PC-3 (cell line): Measurements from ENCODE around the gene CTNNA2. TPM values are rescaled to one million over a fixed set of nuclear protein-coding genes. Genes with fewer than 3 reads are reported as not detected.

Experiments
- ATAC-seq: fragments of 200-7000 bp; cut with Tn5 transposase; 2 replicates; pipeline ENCODE4 v1.9.1; 2020; ENCODE audit warnings: mild to moderate bottlenecking, moderate library complexity
- BruUV-seq: library from RNA; stranded (reverse); fragments of 400-500 nt; replicated peaks from 2 replicates; lab custom pipeline; 2021; lab: Mats Ljungman, UMichigan
- CTCF ChIA-PET: fragments of 300-600 bp; sonication (Branson Sonifier 250); formaldehyde crosslinking; loops from one replicate; lab custom pipeline; 2022; ENCODE audit warnings: antibody characterized with exemption; lab: Charles Lee
- POLR2A ChIA-PET: fragments of 300-600 bp; sonication (Branson Sonifier 250); formaldehyde crosslinking; loops from one replicate; lab custom pipeline; 2022; ENCODE audit warnings: antibody characterized with exemption; ENCODE audit not compliant: unreplicated experiment; lab: Charles Lee
- DNase-seq: peaks from one replicate; pipeline ENCODE4 v3.0.0-alpha.2; 2015
- H2AFZ ChIP-seq: fragments of 300-600 bp; sonication (generic); 2 replicates; pipeline ENCODE4 v1.6.0; 2016; ENCODE audit warnings: antibody characterized with exemption, low read length
- H3F3A ChIP-seq: fragments of 300-600 bp; sonication (generic); one replicate; pipeline ENCODE4 v1.6.0; 2017; ENCODE audit warnings: antibody characterized with exemption, low read length, control low read depth, mild to moderate bottlenecking; ENCODE audit not compliant: unreplicated experiment
- H3K27ac ChIP-seq: fragments of 300-600 bp; sonication (generic); 2 replicates; pipeline ENCODE4 v1.5.1; 2016; ENCODE audit warnings: mild to moderate bottlenecking, low read length
- H3K27me3 ChIP-seq: fragments of 300-600 bp; sonication (generic); 2 replicates; pipeline ENCODE4 v1.6.1; 2016; ENCODE audit warnings: low read length, mixed read lengths
- H3K36me3 ChIP-seq: fragments of 300-600 bp; sonication (generic); 2 replicates; pipeline ENCODE4 v1.6.1; 2016; ENCODE audit warnings: low read depth, mixed run types, low read length, mixed read lengths
- H3K4me1 ChIP-seq: fragments of 300-600 bp; sonication (generic); 2 replicates; pipeline ENCODE4 v1.5.1; 2016; ENCODE audit warnings: low read length; ENCODE audit not compliant: insufficient read depth
- H3K4me2 ChIP-seq: fragments of 300-600 bp; sonication (generic); 2 replicates; pipeline ENCODE4 v1.6.0; 2016; ENCODE audit warnings: low read length
- H3K4me3 ChIP-seq: fragments of 300-600 bp; sonication (generic); 2 replicates; pipeline ENCODE4 v1.5.1; 2016; ENCODE audit warnings: mild to moderate bottlenecking, low read length, mixed read lengths
- H3K79me2 ChIP-seq: fragments of 300-600 bp; sonication (generic); 2 replicates; pipeline ENCODE4 v1.6.1; 2017; ENCODE audit warnings: low read length, mixed read lengths
- H3K9ac ChIP-seq: fragments of 300-600 bp; sonication (generic); 2 replicates; pipeline ENCODE4 v1.6.0; 2016; ENCODE audit warnings: mild to moderate bottlenecking, low read length
- H3K9me2 ChIP-seq: fragments of 300-600 bp; sonication (generic); replicated peaks from 2 replicates; pipeline ENCODE4 v1.6.1; 2016; ENCODE audit warnings: mixed run types, low read length, mixed read lengths
- H3K9me3 ChIP-seq: fragments of 300-600 bp; sonication (generic); 2 replicates; pipeline ENCODE4 v1.6.1; 2016; ENCODE audit warnings: low read length, mixed read lengths
- H4K20me1 ChIP-seq: fragments of 300-600 bp; sonication (generic); 2 replicates; pipeline ENCODE4 v1.6.1; 2016; ENCODE audit warnings: low read length, mixed read lengths
- EZH2 ChIP-seq: fragments of 300-600 bp; sonication (generic); IDR thresholded peaks from one replicate; pipeline ENCODE4 v1.6.1; 2017; ENCODE audit warnings: antibody characterized with exemption, mild to moderate bottlenecking, low read length; ENCODE audit not compliant: unreplicated experiment
- EZH2phosphoT487 ChIP-seq: fragments of 300-600 bp; sonication (generic); IDR thresholded peaks from 2 replicates; pipeline ENCODE4 v1.6.1; 2018; ENCODE audit warnings: mild to moderate bottlenecking, antibody characterized with exemption, low read length, borderline replicate concordance
- intact Hi-C: fragments of 100-400 bp; cut with micrococcal nuclease; formaldehyde crosslinking; loops from 2 replicates; pipeline ENCODE4 v1.9.0; 2023
- total RNA-seq: library from RNA; depleted of rRNA; stranded (reverse); fragments of >200 nt; gene quantifications from 2 replicates; pipeline ENCODE4 v1.2.3, GENCODE V29; 2014
- TF ChIP-seq, protein P1 (sequence below): fragments of 300-600 bp; sonication (generic); conservative IDR thresholded peaks from 2 replicates; pipeline ENCODE4 v1.5.1; 2017; ENCODE audit warnings: antibody characterized with exemption, low read depth, mild to moderate bottlenecking, low read length

CTNNA2 gene
- total RNA-seq, 1 experiment from 2014 or later = not detected

GRCh38 chr2:80209458-80209857, 696.6 kb downstream of the CTNNA2 start:
- H2AFZ ChIP-seq = no peak overlapping the region

DNA sequence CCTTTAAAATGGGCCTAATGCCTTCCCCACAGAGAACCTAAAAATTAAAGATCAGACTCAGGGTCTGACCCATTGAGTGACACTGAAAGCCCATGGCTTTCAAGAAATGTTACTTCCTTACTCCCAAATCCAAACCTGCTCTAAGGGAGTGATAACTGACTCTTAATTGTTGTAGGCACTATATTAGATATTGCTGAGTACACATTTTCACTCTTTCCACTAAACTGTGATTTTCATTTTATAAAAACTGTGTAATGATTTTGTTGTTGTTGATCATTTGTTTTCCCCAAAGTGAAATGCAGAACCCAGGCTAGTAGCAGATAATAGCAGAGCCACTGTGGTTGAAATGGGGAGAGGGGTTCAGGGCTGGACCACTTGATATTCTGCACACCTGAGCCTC, 704.6 kb downstream of the CTNNA2 start:
- H3K9me3 ChIP-seq = 0 out of 2 replicates have a peak, but pooled peaks cover 4% of the 10 kb centered on the region
- no peak overlapping the region for H2AFZ ChIP-seq
- H3K36me3 ChIP-seq = no peaks in the 10 kb centered on the region
- no peak overlapping the region for H3K4me2 ChIP-seq
- POLR2A ChIA-PET = no interaction called here
- no peaks in the 10 kb centered on the region for H3K9me2 ChIP-seq
- H3F3A ChIP-seq = no peaks in the 10 kb centered on the region
- no peak overlapping the region for H3K27ac ChIP-seq
- no peak overlapping the region for H3K9ac ChIP-seq
- CTCF ChIA-PET = no interaction called here
- H3K4me3 ChIP-seq = no peak overlapping the region
- no peaks in the 10 kb centered on the region for H3K79me2 ChIP-seq
- ATAC-seq (no peak), DNase-seq (no peak)
- no peaks in the 10 kb centered on the region for H3K4me1 ChIP-seq
- no peak for TF ChIP-seq EZH2phosphoT487
- TF ChIP-seq, protein P1, sequence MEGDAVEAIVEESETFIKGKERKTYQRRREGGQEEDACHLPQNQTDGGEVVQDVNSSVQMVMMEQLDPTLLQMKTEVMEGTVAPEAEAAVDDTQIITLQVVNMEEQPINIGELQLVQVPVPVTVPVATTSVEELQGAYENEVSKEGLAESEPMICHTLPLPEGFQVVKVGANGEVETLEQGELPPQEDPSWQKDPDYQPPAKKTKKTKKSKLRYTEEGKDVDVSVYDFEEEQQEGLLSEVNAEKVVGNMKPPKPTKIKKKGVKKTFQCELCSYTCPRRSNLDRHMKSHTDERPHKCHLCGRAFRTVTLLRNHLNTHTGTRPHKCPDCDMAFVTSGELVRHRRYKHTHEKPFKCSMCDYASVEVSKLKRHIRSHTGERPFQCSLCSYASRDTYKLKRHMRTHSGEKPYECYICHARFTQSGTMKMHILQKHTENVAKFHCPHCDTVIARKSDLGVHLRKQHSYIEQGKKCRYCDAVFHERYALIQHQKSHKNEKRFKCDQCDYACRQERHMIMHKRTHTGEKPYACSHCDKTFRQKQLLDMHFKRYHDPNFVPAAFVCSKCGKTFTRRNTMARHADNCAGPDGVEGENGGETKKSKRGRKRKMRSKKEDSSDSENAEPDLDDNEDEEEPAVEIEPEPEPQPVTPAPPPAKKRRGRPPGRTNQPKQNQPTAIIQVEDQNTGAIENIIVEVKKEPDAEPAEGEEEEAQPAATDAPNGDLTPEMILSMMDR = no peak
- TF ChIP-seq EZH2 = no peak
- intact Hi-C loops = no loop called here
- BruUV-seq = no TSS peak
- H4K20me1 ChIP-seq = no peaks in the 10 kb centered on the region
- H3K27me3 ChIP-seq = no peaks in the 10 kb centered on the region

More at GRCh38 chr2:80209458-80209857, 696.6 kb downstream of the CTNNA2 start:
- no peaks in the 10 kb centered on the region for H3K79me2 ChIP-seq
- H3K4me2 ChIP-seq = no peak overlapping the region
- no peak for ATAC-seq
- intact Hi-C loops = no loop called here
- no peak overlapping the region for H3K9ac ChIP-seq
- POLR2A ChIA-PET = no interaction called here
- no peaks in the 10 kb centered on the region for H3K36me3 ChIP-seq
- no TSS peak for BruUV-seq
- H3F3A ChIP-seq = no peaks in the 10 kb centered on the region
- H3K27me3 ChIP-seq = no peaks in the 10 kb centered on the region
- H3K9me2 ChIP-seq = no peaks in the 10 kb centered on the region
- TF ChIP-seq EZH2 (no peak), EZH2phosphoT487 (no peak)
- TF ChIP-seq, protein P1 = no peak
- DNase-seq = no peak
- H4K20me1 ChIP-seq = no peaks in the 10 kb centered on the region
- no peak overlapping the region for H3K4me3 ChIP-seq
- H3K27ac ChIP-seq = no peak overlapping the region
- CTCF ChIA-PET = no interaction called here
- H3K4me1 ChIP-seq = no peaks in the 10 kb centered on the region
- H3K9me3 ChIP-seq = peaks cover 12% of the 10 kb centered on the region; the same call in 1 of the 2 replicates

GRCh38 chr2:80222644-80223043, 709.8 kb downstream of the CTNNA2 start:
- no peaks in the 10 kb centered on the region for H3K36me3 ChIP-seq
- ChIA-PET CTCF (no interaction called here), POLR2A (no interaction called here)
- no peak overlapping the region for H2AFZ ChIP-seq
- intact Hi-C loops = no loop called here
- no peak overlapping the region for H3K9ac ChIP-seq
- no peaks in the 10 kb centered on the region for H3K79me2 ChIP-seq
- H3K4me1 ChIP-seq = no peaks in the 10 kb centered on the region
- H3K4me2 ChIP-seq = no peak overlapping the region
- H3K27ac ChIP-seq = no peak overlapping the region
- H4K20me1 ChIP-seq = no peaks in the 10 kb centered on the region
- no peaks in the 10 kb centered on the region for H3K27me3 ChIP-seq
- H3K9me2 ChIP-seq = no peaks in the 10 kb centered on the region
- no TSS peak for BruUV-seq
- ATAC-seq (no peak), DNase-seq (no peak)
- no peak overlapping the region for H3K4me3 ChIP-seq
- TF ChIP-seq, protein P1 = no peak
- TF ChIP-seq EZH2phosphoT487 = no peak
- no peak for TF ChIP-seq EZH2
- H3K9me3 ChIP-seq = peaks cover 4% of the 10 kb centered on the region; the same call in 1 of the 2 replicates
- H3F3A ChIP-seq = no peaks in the 10 kb centered on the region
